GM12878 (cell line): ENCODE results near the gene NCAPD2. TPM values are rescaled to one million over a fixed set of nuclear protein-coding genes. Genes with fewer than 3 reads are reported as not detected.

ENCODE experiments used
- BRCA1 ChIP-seq: IDR thresholded peaks from 2 replicates; pipeline ENCODE4 v1.6.1; 2011; ENCODE audit warnings: low read depth, low read length, improper control_type of control experiment
- CTCF ChIP-seq, 3 experiments: IDR thresholded peaks in 2 of 3; conservative IDR thresholded peaks in 1 of 3; 2 replicates each; pipeline ENCODE4 v1.5.1; 2011; ENCODE audit warnings: low read depth in 3 of 3, low read length in 3 of 3, mild to moderate bottlenecking in 3 of 3, control low read depth in 2 of 3, moderate library complexity in 2 of 3, inconsistent platforms in 1 of 3, mixed read lengths in 1 of 3; ENCODE audit not compliant: control insufficient read depth in 2 of 3, insufficient read depth in 1 of 3; ENCODE audit errors: extremely low read depth in 1 of 3
- HDAC6 ChIP-seq: fragments of 200-600 bp; sonication (generic); IDR thresholded peaks from one replicate; pipeline ENCODE4 v1.8.0; 2017; ENCODE audit warnings: antibody characterized with exemption; ENCODE audit not compliant: unreplicated experiment
- HDGF ChIP-seq: fragments of 450-650 bp; IDR thresholded peaks from 2 replicates; pipeline ENCODE4 v1.6.1; 2016; ENCODE audit warnings: antibody characterized with exemption
- HSF1 ChIP-seq: fragments of 150-350 bp; IDR thresholded peaks from 2 replicates; pipeline ENCODE4 v1.6.1; 2014; ENCODE audit warnings: mild to moderate bottlenecking, low read depth, low read length
- MEF2A ChIP-seq: IDR thresholded peaks from 2 replicates; pipeline ENCODE4 v1.6.1; 2011; ENCODE audit warnings: low read depth, mild to moderate bottlenecking, low read length, moderate library complexity; ENCODE audit not compliant: insufficient read depth
- NFYA ChIP-seq: IDR thresholded peaks from 2 replicates; pipeline ENCODE4 v1.6.1; 2011; ENCODE audit warnings: low read depth, mild to moderate bottlenecking, low read length, improper control_type of control experiment, borderline replicate concordance
- POLR2AphosphoS5 ChIP-seq: IDR thresholded peaks from 2 replicates; pipeline ENCODE4 v1.6.1; 2011; ENCODE audit warnings: mild to moderate bottlenecking, low read length, inconsistent platforms
- RAD21 ChIP-seq: IDR thresholded peaks from 2 replicates; pipeline ENCODE4 v1.6.1; 2011; ENCODE audit warnings: mild to moderate bottlenecking, low read depth, low read length, moderate library complexity; ENCODE audit not compliant: insufficient read depth
- STAT1 ChIP-seq: fragments of 450-650 bp; conservative IDR thresholded peaks from 2 replicates; pipeline ENCODE4 v1.6.1; 2014; ENCODE audit warnings: antibody characterized with exemption, mild to moderate bottlenecking
- TARDBP ChIP-seq: IDR thresholded peaks from 2 replicates; pipeline ENCODE4 v1.6.1; 2016; ENCODE audit warnings: borderline replicate concordance
- TCF7 ChIP-seq: IDR thresholded peaks from 2 replicates; pipeline ENCODE4 v1.6.1; 2014; ENCODE audit warnings: antibody characterized with exemption, borderline replicate concordance
- polyA plus RNA-seq, 11 experiments: library from polyadenylated mRNA; depleted of rRNA in 4 of 11; unstranded in 6 of 11; stranded (reverse) in 5 of 11; fragments of >200 nt; fragmentation: Nextera tagmentation in 4 of 11; fragmentation: Illumina TruSeq in 1 of 11; extraction: Ambion mirVana in 4 of 11; extraction: Trizol in 1 of 11; gene quantifications; 1 replicate in 1 of 11; 2 replicates in 10 of 11; pipeline versions ENCODE4 v1.2.1 to v1.2.3, GENCODE V29; 2011 to 2016; ENCODE audit warnings: inconsistent platforms in 2 of 11, missing spikeins in 2 of 11, low read depth in 1 of 11
- total RNA-seq, 4 experiments: library from RNA; depleted of rRNA in 3 of 4; stranded (reverse); fragments of >200 nt in 3 of 4; fragmentation: Illumina TruSeq in 1 of 4; extraction: Trizol in 1 of 4; gene quantifications; 2 replicates each; pipeline versions ENCODE4 v1.2.1 to v1.2.3, GENCODE V29; 2013 to 2021
- TF ChIP-seq, protein P1 (sequence below): fragments of 450-650 bp; IDR thresholded peaks from 2 replicates; pipeline ENCODE4 v1.6.1; 2017; ENCODE audit warnings: mild to moderate bottlenecking, low read depth, inconsistent platforms; ENCODE audit not compliant: poor library complexity, severe bottlenecking
- TF ChIP-seq, protein P2 (sequence below): fragments of 450-650 bp; IDR thresholded peaks from 2 replicates; pipeline ENCODE4 v1.6.1; 2018; ENCODE audit warnings: borderline replicate concordance, mild to moderate bottlenecking; ENCODE audit not compliant: partially characterized antibody
- TF ChIP-seq, protein P3 (sequence below): fragments of 450-650 bp; IDR thresholded peaks from 2 replicates; pipeline ENCODE4 v1.6.1; 2016; ENCODE audit warnings: mild to moderate bottlenecking, moderate library complexity, borderline replicate concordance

Gene NCAPD2
- total and polyA plus RNA-seq, 10 of the 15 experiments (the other 5 are each of a cell fraction or from before 2014, with no cell fraction given) = 24.2 to 160 (median 110) TPM

DNA sequence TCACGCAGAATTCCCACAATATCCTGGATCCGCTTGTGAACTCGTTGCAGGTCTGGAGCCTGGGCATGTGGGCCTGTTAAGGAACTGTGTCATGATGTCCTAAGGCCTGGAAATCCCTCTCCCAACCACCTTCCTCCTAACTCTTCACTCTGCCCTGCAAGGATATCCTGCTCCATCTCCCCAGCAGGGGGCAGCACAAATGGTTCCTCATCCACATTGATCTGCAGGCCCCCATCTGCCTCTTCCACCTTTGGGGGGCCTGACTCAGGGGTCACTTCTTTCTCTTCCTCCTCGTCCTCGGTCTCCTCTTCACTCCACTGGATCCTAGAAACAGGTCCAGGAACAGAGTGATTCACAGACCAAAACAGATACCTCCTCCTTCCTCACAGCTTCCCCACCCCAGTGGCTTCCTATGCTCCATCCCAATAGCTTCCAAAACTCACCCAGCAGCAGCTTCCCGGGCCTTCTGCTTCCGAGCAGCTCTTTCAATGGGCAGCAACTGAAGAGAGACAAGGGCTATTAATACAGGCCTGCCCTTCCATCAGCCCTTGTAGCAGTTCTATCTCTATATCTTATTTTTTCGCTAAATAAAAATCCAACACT lies 69.6 kb downstream of the NCAPD2 start (continued):
- no peak for TF ChIP-seq NFYA
- TF ChIP-seq, protein P1, sequence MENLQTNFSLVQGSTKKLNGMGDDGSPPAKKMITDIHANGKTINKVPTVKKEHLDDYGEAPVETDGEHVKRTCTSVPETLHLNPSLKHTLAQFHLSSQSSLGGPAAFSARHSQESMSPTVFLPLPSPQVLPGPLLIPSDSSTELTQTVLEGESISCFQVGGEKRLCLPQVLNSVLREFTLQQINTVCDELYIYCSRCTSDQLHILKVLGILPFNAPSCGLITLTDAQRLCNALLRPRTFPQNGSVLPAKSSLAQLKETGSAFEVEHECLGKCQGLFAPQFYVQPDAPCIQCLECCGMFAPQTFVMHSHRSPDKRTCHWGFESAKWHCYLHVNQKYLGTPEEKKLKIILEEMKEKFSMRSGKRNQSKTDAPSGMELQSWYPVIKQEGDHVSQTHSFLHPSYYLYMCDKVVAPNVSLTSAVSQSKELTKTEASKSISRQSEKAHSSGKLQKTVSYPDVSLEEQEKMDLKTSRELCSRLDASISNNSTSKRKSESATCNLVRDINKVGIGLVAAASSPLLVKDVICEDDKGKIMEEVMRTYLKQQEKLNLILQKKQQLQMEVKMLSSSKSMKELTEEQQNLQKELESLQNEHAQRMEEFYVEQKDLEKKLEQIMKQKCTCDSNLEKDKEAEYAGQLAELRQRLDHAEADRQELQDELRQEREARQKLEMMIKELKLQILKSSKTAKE = no peak
- TF ChIP-seq POLR2AphosphoS5 = peak; percentile 44; the same call in 1 of the 2 replicates
- no peak for TF ChIP-seq STAT1
- TF ChIP-seq HSF1 = no peak
- TF ChIP-seq, protein P2, sequence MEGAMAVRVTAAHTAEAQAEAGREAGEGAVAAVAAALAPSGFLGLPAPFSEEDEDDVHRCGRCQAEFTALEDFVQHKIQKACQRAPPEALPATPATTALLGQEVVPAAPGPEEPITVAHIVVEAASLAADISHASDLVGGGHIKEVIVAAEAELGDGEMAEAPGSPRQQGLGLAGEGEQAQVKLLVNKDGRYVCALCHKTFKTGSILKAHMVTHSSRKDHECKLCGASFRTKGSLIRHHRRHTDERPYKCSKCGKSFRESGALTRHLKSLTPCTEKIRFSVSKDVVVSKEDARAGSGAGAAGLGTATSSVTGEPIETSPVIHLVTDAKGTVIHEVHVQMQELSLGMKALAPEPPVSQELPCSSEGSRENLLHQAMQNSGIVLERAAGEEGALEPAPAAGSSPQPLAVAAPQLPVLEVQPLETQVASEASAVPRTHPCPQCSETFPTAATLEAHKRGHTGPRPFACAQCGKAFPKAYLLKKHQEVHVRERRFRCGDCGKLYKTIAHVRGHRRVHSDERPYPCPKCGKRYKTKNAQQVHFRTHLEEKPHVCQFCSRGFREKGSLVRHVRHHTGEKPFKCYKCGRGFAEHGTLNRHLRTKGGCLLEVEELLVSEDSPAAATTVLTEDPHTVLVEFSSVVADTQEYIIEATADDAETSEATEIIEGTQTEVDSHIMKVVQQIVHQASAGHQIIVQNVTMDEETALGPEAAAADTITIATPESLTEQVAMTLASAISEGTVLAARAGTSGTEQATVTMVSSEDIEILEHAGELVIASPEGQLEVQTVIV = no peak
- no peak for TF ChIP-seq TCF7
- TF ChIP-seq TARDBP = no peak
- no peak for TF ChIP-seq MEF2A
- TF ChIP-seq, protein P3, sequence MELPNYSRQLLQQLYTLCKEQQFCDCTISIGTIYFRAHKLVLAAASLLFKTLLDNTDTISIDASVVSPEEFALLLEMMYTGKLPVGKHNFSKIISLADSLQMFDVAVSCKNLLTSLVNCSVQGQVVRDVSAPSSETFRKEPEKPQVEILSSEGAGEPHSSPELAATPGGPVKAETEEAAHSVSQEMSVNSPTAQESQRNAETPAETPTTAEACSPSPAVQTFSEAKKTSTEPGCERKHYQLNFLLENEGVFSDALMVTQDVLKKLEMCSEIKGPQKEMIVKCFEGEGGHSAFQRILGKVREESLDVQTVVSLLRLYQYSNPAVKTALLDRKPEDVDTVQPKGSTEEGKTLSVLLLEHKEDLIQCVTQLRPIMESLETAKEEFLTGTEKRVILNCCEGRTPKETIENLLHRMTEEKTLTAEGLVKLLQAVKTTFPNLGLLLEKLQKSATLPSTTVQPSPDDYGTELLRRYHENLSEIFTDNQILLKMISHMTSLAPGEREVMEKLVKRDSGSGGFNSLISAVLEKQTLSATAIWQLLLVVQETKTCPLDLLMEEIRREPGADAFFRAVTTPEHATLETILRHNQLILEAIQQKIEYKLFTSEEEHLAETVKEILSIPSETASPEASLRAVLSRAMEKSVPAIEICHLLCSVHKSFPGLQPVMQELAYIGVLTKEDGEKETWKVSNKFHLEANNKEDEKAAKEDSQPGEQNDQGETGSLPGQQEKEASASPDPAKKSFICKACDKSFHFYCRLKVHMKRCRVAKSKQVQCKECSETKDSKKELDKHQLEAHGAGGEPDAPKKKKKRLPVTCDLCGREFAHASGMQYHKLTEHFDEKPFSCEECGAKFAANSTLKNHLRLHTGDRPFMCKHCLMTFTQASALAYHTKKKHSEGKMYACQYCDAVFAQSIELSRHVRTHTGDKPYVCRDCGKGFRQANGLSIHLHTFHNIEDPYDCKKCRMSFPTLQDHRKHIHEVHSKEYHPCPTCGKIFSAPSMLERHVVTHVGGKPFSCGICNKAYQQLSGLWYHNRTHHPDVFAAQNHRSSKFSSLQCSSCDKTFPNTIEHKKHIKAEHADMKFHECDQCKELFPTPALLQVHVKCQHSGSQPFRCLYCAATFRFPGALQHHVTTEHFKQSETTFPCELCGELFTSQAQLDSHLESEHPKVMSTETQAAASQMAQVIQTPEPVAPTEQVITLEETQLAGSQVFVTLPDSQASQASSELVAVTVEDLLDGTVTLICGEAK = no peak
- TF ChIP-seq HDAC6 = no peak
- TF ChIP-seq CTCF (IDR thresholded peaks at IDR 0.05 in 2 of 3, conservative IDR thresholded peaks at IDR 0.05 in 1 of 3; ENCODE audit: control insufficient read depth in 2 of 3, extremely low read depth in 1 of 3, insufficient read depth in 1 of 3, low read depth in 3 of 3, low read length in 3 of 3) = peak; percentile 69 to 84 (median 73)
- peak; percentile 42 for TF ChIP-seq RAD21
- TF ChIP-seq HDGF = 0 out of 2 replicates have a peak, but pooled peaks have one; percentile 62
- TF ChIP-seq BRCA1 = no peak
